BE2C (cell line): ENCODE measurements around the gene TOB1.

Experiments used
- DNase-seq: peaks from one replicate; pipeline ENCODE4 v3.0.0-alpha.2; 2020
- H3K27me3 ChIP-seq: fragments of 250-450 bp; sonication (Bioruptor Pico); 2 replicates; pipeline ENCODE4 v1.5.1; 2020; ENCODE audit warnings: mild to moderate bottlenecking
- H3K36me3 ChIP-seq: fragments of 250-450 bp; sonication (Bioruptor Pico); 2 replicates; pipeline ENCODE4 v1.5.1; 2020; ENCODE audit warnings: mild to moderate bottlenecking
- H3K4me1 ChIP-seq: fragments of 250-450 bp; sonication (Bioruptor Pico); 2 replicates; pipeline ENCODE4 v1.5.1; 2020
- H3K4me3 ChIP-seq: 2 replicates; pipeline ENCODE4 v1.5.1; 2011; ENCODE audit warnings: low read depth, low read length
- H3K9me3 ChIP-seq: fragments of 250-450 bp; sonication (Bioruptor Pico); 2 replicates; pipeline ENCODE4 v1.5.1; 2020
- CTCF ChIP-seq: IDR thresholded peaks from 2 replicates; pipeline ENCODE4 v1.5.1; 2012; ENCODE audit warnings: mild to moderate bottlenecking, low read depth, low read length

Gene TOB1

GRCh38 chr17:50904518-50905459, 38.6 kb upstream of the TOB1 start:
- TF ChIP-seq CTCF, result no peak; the same call in 1 of the 2 replicates
- peak overlapping the region; percentile 3 for H3K4me3 ChIP-seq
- no peaks in the 10 kb centered on the region for H3K36me3 ChIP-seq
- no peaks in the 10 kb centered on the region for H3K27me3 ChIP-seq
- peak; percentile 97 for DNase-seq
- no peaks in the 10 kb centered on the region for H3K9me3 ChIP-seq
- peaks cover 32% of the 10 kb centered on the region for H3K4me1 ChIP-seq

GRCh38 chr17:50903604-50904517, 37.7 kb upstream of the TOB1 start:
- TF ChIP-seq CTCF, result no peak
- Histone ChIP-seq H3K27me3 (no peaks in the 10 kb centered on the region), H3K4me1 (peaks cover 35% of the 10 kb centered on the region), H3K9me3 (no peaks in the 10 kb centered on the region), H3K36me3 (no peaks in the 10 kb centered on the region), H3K4me3 (peak overlapping the region; percentile 2; the same call in 1 of the 2 replicates)
- peak; percentile 53 for DNase-seq

- no peak for TF ChIP-seq CTCF
- H3K4me1 ChIP-seq, result peaks cover 35% of the 10 kb centered on the region
- H3K36me3 ChIP-seq, result no peaks in the 10 kb centered on the region
- no peak for DNase-seq
- no peak overlapping the region for H3K4me3 ChIP-seq
- H3K9me3 ChIP-seq, result no peaks in the 10 kb centered on the region
- H3K27me3 ChIP-seq, result no peaks in the 10 kb centered on the region
These were observed 36.5 kb upstream of the TOB1 start for GRCh38 chr17:50902372-50903353.

GRCh38 chr17:50900383-50900892, 34.3 kb upstream of the TOB1 start:
- peaks cover 24% of the 10 kb centered on the region for H3K4me1 ChIP-seq
- H3K4me3 ChIP-seq, result no peak overlapping the region
- TF ChIP-seq CTCF, result no peak
- no peaks in the 10 kb centered on the region for H3K9me3 ChIP-seq
- DNase-seq, result no peak
- H3K36me3 ChIP-seq, result no peaks in the 10 kb centered on the region
- no peaks in the 10 kb centered on the region for H3K27me3 ChIP-seq

GRCh38 chr17:50899559-50900319, 33.6 kb upstream of the TOB1 start:
- DNase-seq, result no peak
- H3K36me3 ChIP-seq, result no peaks in the 10 kb centered on the region
- no peaks in the 10 kb centered on the region for H3K9me3 ChIP-seq
- TF ChIP-seq CTCF, result no peak
- H3K4me3 ChIP-seq, result no peak overlapping the region
- H3K4me1 ChIP-seq, result peaks cover 18% of the 10 kb centered on the region
- no peaks in the 10 kb centered on the region for H3K27me3 ChIP-seq
